K562 (cell line): ENCODE data around the gene PRKCE. TPM values are rescaled to one million over a fixed set of nuclear protein-coding genes. Genes with fewer than 3 reads are reported as not detected.

Source experiments
- ATAC-seq: fragments of 200-7000 bp; cut with Tn5 transposase; 3 replicates; pipeline ENCODE4 v1.9.1; 2020; ENCODE audit warnings: moderate library complexity
- BruUV-seq: library from RNA; stranded (reverse); fragments of 400-500 nt; replicated peaks from 2 replicates; lab custom pipeline; 2021; lab: Mats Ljungman, UMichigan
- CTCF ChIA-PET: fragments of 300-600 bp; formaldehyde crosslinking; extraction: SDS; loops from one replicate; lab custom pipeline; 2021; ENCODE audit warnings: low intra/inter-chr PET ratio; lab: Yijun Ruan, JAX
- POLR2A ChIA-PET: fragments of 300-600, 350-650 bp; sonication (Branson Sonifier 250); formaldehyde crosslinking; extraction: SDS; loops from one replicate; lab custom pipeline; 2021; ENCODE audit warnings: antibody characterized with exemption, inconsistent platforms; lab: Yijun Ruan, JAX
- DNase-seq, 4 experiments: peaks; one replicate each; pipeline versions ENCODE4 v3.0.0 to v3.0.0-alpha.2; 2011 to 2018; ENCODE audit warnings: low spot score in 3 of 4, mixed read lengths in 3 of 4; ENCODE audit errors: extremely low read depth in 1 of 4
- FAIRE-seq: peaks from 2 replicates; lab custom pipeline; 2011; peaks lifted over from hg19 to GRCh38; lab: Jason Lieb, UNC
- H2AFZ ChIP-seq: 2 replicates; pipeline ENCODE4 v1.6.0; 2011; ENCODE audit warnings: low read depth, low read length, control low read depth, inconsistent platforms
- H3K27ac ChIP-seq: fragments of 200-600 bp; 3 replicates; pipeline ENCODE4 v1.8.0; 2011; ENCODE audit warnings: low read depth, mild to moderate bottlenecking, control low read depth, inconsistent platforms, low read length, moderate library complexity, mixed read lengths; ENCODE audit errors: extremely low read depth
- H3K27me3 ChIP-seq, 2 experiments: fragments of 300-600 bp in 1 of 2; 2 replicates in 1 of 2; 3 replicates in 1 of 2; pipeline versions ENCODE4 v1.6.0 to v1.8.0; 2011; ENCODE audit warnings: inconsistent platforms in 2 of 2, low read length in 2 of 2, mild to moderate bottlenecking in 1 of 2, mixed read lengths in 1 of 2, moderate library complexity in 1 of 2; ENCODE audit not compliant: control insufficient read depth in 2 of 2, insufficient read depth in 2 of 2
- H3K36me3 ChIP-seq: fragments of 300-600 bp; 3 replicates; pipeline ENCODE4 v1.8.0; 2011; ENCODE audit warnings: mild to moderate bottlenecking, low read length, inconsistent platforms; ENCODE audit not compliant: control insufficient read depth, insufficient read depth
- H3K4me1 ChIP-seq, 2 experiments: fragments of 200-600 bp in 1 of 2; replicated peaks in 1 of 2; 2 replicates in 1 of 2; 3 replicates in 1 of 2; pipeline versions ENCODE4 v1.5.1 to v1.8.0; 2011; ENCODE audit warnings: inconsistent platforms in 2 of 2, low read length in 2 of 2, mild to moderate bottlenecking in 1 of 2, mixed read lengths in 1 of 2, moderate library complexity in 1 of 2; ENCODE audit not compliant: control insufficient read depth in 2 of 2, insufficient read depth in 2 of 2
- H3K4me2 ChIP-seq: 2 replicates; pipeline ENCODE4 v1.6.1; 2011; ENCODE audit warnings: low read length, control low read depth, inconsistent platforms, mixed read lengths; ENCODE audit not compliant: insufficient read depth
- H3K4me3 ChIP-seq: fragments of 200-600 bp; sonication (generic), shearing (Covaris generic); 2 replicates; pipeline ENCODE4 v1.5.1; 2016; ENCODE audit warnings: control low read depth, inconsistent platforms
- H3K79me2 ChIP-seq: fragments of 200-600 bp; 3 replicates; pipeline ENCODE4 v1.8.0; 2011; ENCODE audit warnings: low read length, inconsistent platforms; ENCODE audit not compliant: control insufficient read depth, insufficient read depth
- H3K9ac ChIP-seq, 2 experiments: 2 replicates each; pipeline versions ENCODE4 v1.6.0 to v1.6.1; 2011; ENCODE audit warnings: low read depth in 2 of 2, low read length in 2 of 2, control low read depth in 1 of 2, inconsistent platforms in 1 of 2, mild to moderate bottlenecking in 1 of 2, mixed read lengths in 1 of 2; ENCODE audit not compliant: insufficient read depth in 1 of 2
- H3K9me1 ChIP-seq: one replicate; pipeline ENCODE4 v1.6.0; 2011; ENCODE audit warnings: inconsistent platforms, mild to moderate bottlenecking, low read length, moderate library complexity; ENCODE audit not compliant: control insufficient read depth, insufficient read depth
- H3K9me3 ChIP-seq: replicated peaks from 2 replicates; pipeline ENCODE4 v1.5.1; 2011; ENCODE audit warnings: low read depth, low read length, inconsistent platforms; ENCODE audit not compliant: control insufficient read depth, insufficient read depth
- H4K20me1 ChIP-seq: replicated peaks from 2 replicates; pipeline ENCODE4 v1.6.1; 2011; ENCODE audit warnings: low read length, inconsistent platforms, mixed read lengths; ENCODE audit not compliant: control insufficient read depth, insufficient read depth
- DDX20 ChIP-seq: fragments of 450-650 bp; IDR thresholded peaks from 2 replicates; pipeline ENCODE4 v1.6.1; 2016; ENCODE audit warnings: missing genetic modification characterization, low read depth, mild to moderate bottlenecking, missing compliant biosample characterization, moderate library complexity
- NR3C1 ChIP-seq: sonication (generic); formaldehyde crosslinking; IDR thresholded peaks from 2 replicates; pipeline ENCODE4 v1.8.1; 2022; ENCODE audit warnings: missing genetic modification reagents
- NUFIP1 ChIP-seq: fragments of 450-650 bp; IDR thresholded peaks from 2 replicates; pipeline ENCODE4 v1.6.1; 2018; ENCODE audit not compliant: partially characterized antibody
- ZEB2 ChIP-seq: fragments of 450-650 bp; IDR thresholded peaks from 2 replicates; pipeline ENCODE4 v1.6.1; 2016
- ZNF507 ChIP-seq: conservative IDR thresholded peaks from 2 replicates; pipeline ENCODE4 v1.6.1; 2017; ENCODE audit warnings: missing genetic modification characterization, missing compliant biosample characterization
- ZNF785 ChIP-seq: fragments of 250-450 bp; sonication (Bioruptor Pico); IDR thresholded peaks from 2 replicates; pipeline ENCODE4 v1.4.0; 2020; ENCODE audit warnings: mild to moderate bottlenecking
- WGBS: fragments of 100-300 bp; shearing (Covaris generic); methylation state at CpG from one replicate; pipeline ENCODE4 v1.1.6; 2016; ENCODE audit warnings: low coverage, mixed read lengths; ENCODE audit not compliant: insufficient coverage; ENCODE audit errors: missing lambda C conversion rate; 5-methylcytosine and 5-hydroxymethylcytosine counted together
- in situ Hi-C: fragments of 300-500 bp; cut with MboI; formaldehyde crosslinking; loops from 4 replicates; pipeline ENCODE4 v1.15.0; 2018; ENCODE audit warnings: inconsistent platforms, mixed read lengths
- intact Hi-C: fragments of 100-400 bp; cut with micrococcal nuclease; formaldehyde crosslinking; loops from 2 replicates; pipeline ENCODE4 v1.14.2; 2022
- polyA plus RNA-seq, 8 experiments: library from polyadenylated mRNA; depleted of rRNA in 4 of 8; stranded (reverse) in 5 of 8; unstranded in 3 of 8; fragments of >200 nt; fragmentation: Nextera tagmentation in 2 of 8; fragmentation: Illumina TruSeq in 1 of 8; extraction: Ambion mirVana in 2 of 8; extraction: Trizol in 1 of 8; gene quantifications; 2 replicates each; pipeline versions ENCODE4 v1.2.1 to v1.2.3, GENCODE V29; 2011 to 2014; ENCODE audit warnings: inconsistent platforms in 1 of 8, missing spikeins in 1 of 8
- total RNA-seq, 7 experiments: library from RNA; depleted of rRNA in 6 of 7; stranded (reverse); fragments of >200 nt in 6 of 7; fragmentation: Illumina TruSeq in 2 of 7; extraction: Trizol in 2 of 7; gene quantifications; 2 replicates each; pipeline versions ENCODE4 v1.2.1 to v1.2.3, GENCODE V29; 2011 to 2021; ENCODE audit warnings: low replicate concordance in 1 of 7

PRKCE gene
- total and polyA plus RNA-seq, 9 of the 15 experiments (the other 6 are each of a cell fraction or from before 2014, with no cell fraction given) = 0.06 to 1.0 (median 0.22) TPM; not detected in 1

DNA sequence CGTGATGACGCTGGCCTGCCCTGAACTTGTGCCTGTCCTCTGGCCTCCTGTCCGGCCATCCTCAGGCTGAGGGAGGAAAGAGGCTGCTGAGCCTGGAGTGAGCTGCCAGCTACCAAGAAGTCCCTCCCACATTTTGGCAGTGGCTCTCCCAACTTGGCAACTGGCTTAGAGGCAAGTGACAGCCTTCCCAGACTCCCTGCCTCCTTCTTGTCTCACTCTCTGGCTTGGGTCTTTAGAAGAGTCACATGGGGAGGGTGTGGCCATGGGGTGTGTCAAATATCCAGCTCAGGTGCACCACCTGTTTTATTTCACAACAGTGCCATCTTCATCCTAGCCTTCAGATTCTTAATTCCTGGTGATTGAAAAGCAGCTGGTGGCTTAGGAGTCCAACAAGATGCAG lies 222.9 kb downstream of the PRKCE start:
- POLR2A ChIA-PET = interaction anchor here (1.0 kb wide), 1 partner anchor 51 kb away, joined by 3 read pairs; no protein-coding TSS in a partner anchor
- BruUV-seq = no TSS peak

DNA sequence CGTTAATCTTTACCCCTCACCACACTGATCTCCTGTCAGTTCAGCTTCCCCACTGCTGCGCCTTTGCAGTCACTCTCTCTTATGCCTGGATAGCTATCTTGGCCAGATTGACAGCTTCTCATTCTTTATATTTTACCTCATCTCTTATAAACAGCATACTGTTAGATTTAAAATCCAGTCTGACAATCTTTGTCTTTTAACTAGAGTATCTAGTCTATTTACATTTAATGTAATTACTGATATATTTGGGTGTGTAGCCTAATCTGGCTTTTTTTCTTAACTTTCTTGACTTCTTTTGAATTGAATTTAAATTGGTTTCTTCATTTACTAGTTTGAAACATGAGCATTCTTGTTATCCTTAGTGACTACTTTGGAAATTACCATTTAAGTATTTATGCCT lies 225.1 kb downstream of the PRKCE start:
- H3K9me3 ChIP-seq = no peaks in the 10 kb centered on the region
- no peaks in the 10 kb centered on the region for H3K79me2 ChIP-seq
- TF ChIP-seq ZEB2 = no peak
- peak; percentile 91 for TF ChIP-seq ZNF507
- TF ChIP-seq, all 486 proteins: peak for 1
- Histone ChIP-seq H2AFZ (no peak overlapping the region), H3K36me3 (no peaks in the 10 kb centered on the region), H4K20me1 (no peaks in the 10 kb centered on the region), H3K4me3 (no peak overlapping the region), H3K4me2 (no peak overlapping the region), H3K27ac (no peak overlapping the region), H3K4me1 (no peaks in the 10 kb centered on the region), H3K9ac (no peak overlapping the region), H3K9me1 (no peaks in the 10 kb centered on the region), H3K27me3 (peaks cover under 1 to 22% of the 10 kb centered on the region in 2 experiments; a peak in 4 of 5 replicates)
- ATAC-seq = no peak
- no TSS peak for BruUV-seq
- in situ Hi-C loops = no loop called here
- intact Hi-C loops = no loop called here
- WGBS = 0% methylated on average over 2 of the region's 2 CpGs
- DNase-seq = no peak
- FAIRE-seq = no peak
- ChIA-PET POLR2A (no interaction called here), CTCF (no interaction called here)

More for the DNA sequence above, 222.9 kb downstream of the PRKCE start:
- H3K79me2 ChIP-seq = no peaks in the 10 kb centered on the region
- H3K9me1 ChIP-seq = no peaks in the 10 kb centered on the region
- CTCF ChIA-PET = no interaction called here
- H3K27ac ChIP-seq = no peak overlapping the region
- H3K36me3 ChIP-seq = no peaks in the 10 kb centered on the region
- in situ Hi-C loops = no loop called here
- H2AFZ ChIP-seq = no peak overlapping the region
- H3K4me2 ChIP-seq = no peak overlapping the region
- ATAC-seq = no peak
- 0% methylated on average over 3 of the region's 3 CpGs for WGBS
- DNase-seq = no peak
- no peaks in the 10 kb centered on the region for H4K20me1 ChIP-seq
- H3K9ac ChIP-seq = no peak overlapping the region
- H3K4me3 ChIP-seq = no peak overlapping the region
- no peaks in the 10 kb centered on the region for H3K4me1 ChIP-seq
- intact Hi-C loops = no loop called here
- TF ChIP-seq DDX20 (no peak), NR3C1 (CRISPR knock-in tag) (no peak), NUFIP1 (no peak), ZNF785 (CRISPR knock-in tag) (no peak)
- H3K27me3 ChIP-seq = peaks cover 0 to 27% of the 10 kb centered on the region in 2 experiments; a peak in 4 of 5 replicates
- no peaks in the 10 kb centered on the region for H3K9me3 ChIP-seq
- no peak for FAIRE-seq
